HG03097 (cell line): ENCODE data around the gene EIF3D.

ENCODE experiments used
- ATAC-seq: cut with Tn5 transposase; IDR thresholded peaks from one replicate; pipeline ENCODE4 v1.9.1; 2021; ENCODE audit not compliant: unreplicated experiment, low FRiP score

The EIF3D gene

GRCh38 chr22:36510384-36510783 is 18.6 kb downstream of the EIF3D start:
- ATAC-seq: no peak

GRCh38 chr22:36507518-36508010 is 21.4 kb downstream of the EIF3D start:
- ATAC-seq: no peak

GRCh38 chr22:36506637-36507517 is 22.1 kb downstream of the EIF3D start, which contains the start of gene FOXRED2:
Gene FOXRED2, minus strand, starts transcription at chr22:36507040. Its CDS starts 618 bp downstream, at chr22:36506422.
- peak; percentile 78 for ATAC-seq

GRCh38 chr22:36505998-36506635 is 22.8 kb downstream of the EIF3D start:
- no peak for ATAC-seq

- no peak for ATAC-seq
Observed at GRCh38 chr22:36497910-36498665, 30.9 kb downstream of the EIF3D start.

- ATAC-seq: peak; percentile 47
Observed at GRCh38 chr22:36493690-36494110, 35.3 kb downstream of the EIF3D start.

- ATAC-seq: no peak
Observed at GRCh38 chr22:36492109-36492508, 36.9 kb downstream of the EIF3D start.

- ATAC-seq: no peak
Observed at GRCh38 chr22:36491155-36491554, 37.8 kb downstream of the EIF3D start.

- no peak for ATAC-seq
Observed at GRCh38 chr22:36486619-36487384, 42.2 kb downstream of the EIF3D start.

GRCh38 chr22:36481393-36482168 is 47.4 kb downstream of the EIF3D start, which contains the start of gene TXN2:
Gene TXN2, minus strand, starts transcription at chr22:36481640. Its CDS starts 803 bp downstream, at chr22:36480837.
- peak; percentile 70 for ATAC-seq

GRCh38 chr22:36480941-36481392 is 48.0 kb downstream of the EIF3D start:
- ATAC-seq: no peak

- no peak for ATAC-seq
Observed at GRCh38 chr22:36478966-36479365, 50.0 kb downstream of the EIF3D start.

GRCh38 chr22:36475341-36475740 is 53.6 kb downstream of the EIF3D start:
- ATAC-seq: no peak

- ATAC-seq: no peak
Observed at GRCh38 chr22:36472689-36473088, 56.3 kb downstream of the EIF3D start.

- ATAC-seq: no peak
Observed at GRCh38 chr22:36471341-36471821, 57.6 kb downstream of the EIF3D start.

GRCh38 chr22:36470994-36471331 is 58.0 kb downstream of the EIF3D start:
- no peak for ATAC-seq

- ATAC-seq: peak; percentile 44
Observed at GRCh38 chr22:36470162-36470993, 58.6 kb downstream of the EIF3D start.

- ATAC-seq: no peak
Observed at GRCh38 chr22:36469094-36469710, 59.8 kb downstream of the EIF3D start.
